Neural cell (in vitro differentiated cells): ENCODE data around the gene ACOT12. TPM values are rescaled to one million over a fixed set of nuclear protein-coding genes. Genes with fewer than 3 reads are reported as not detected.

Experiments
- H2AFZ ChIP-seq: fragments of 200-600, 300-800 bp; sonication (generic), shearing (Covaris generic); 2 replicates; pipeline ENCODE4 v1.6.0; 2014; ENCODE audit warnings: low read depth, mild to moderate bottlenecking, antibody characterized with exemption, low read length, moderate library complexity
- H3F3A ChIP-seq: fragments of 200-600 bp; shearing (Covaris generic); 2 replicates; pipeline ENCODE4 v1.6.1; 2016; ENCODE audit warnings: mild to moderate bottlenecking, moderate library complexity, mixed read lengths, antibody characterized with exemption, low read length; ENCODE audit not compliant: insufficient read depth, poor library complexity, severe bottlenecking
- H3K27ac ChIP-seq: fragments of 200-600, 300-800 bp; sonication (generic), shearing (Covaris generic); 2 replicates; pipeline ENCODE4 v1.5.1; 2014; ENCODE audit warnings: mild to moderate bottlenecking, low read length, moderate library complexity
- H3K27me3 ChIP-seq: fragments of 300-800, 200-600 bp; sonication (generic), shearing (Covaris generic); 2 replicates; pipeline ENCODE4 v1.6.0; 2014; ENCODE audit warnings: mild to moderate bottlenecking, low read depth, low read length, moderate library complexity; ENCODE audit not compliant: insufficient read depth
- H3K36me3 ChIP-seq: fragments of 300-800, 200-600 bp; sonication (generic), shearing (Covaris generic); 2 replicates; pipeline ENCODE4 v1.5.1; 2014; ENCODE audit warnings: mild to moderate bottlenecking, antibody characterized with exemption, low read length, moderate library complexity; ENCODE audit not compliant: insufficient read depth
- H3K4me2 ChIP-seq: fragments of 300-800, 200-600 bp; sonication (generic), shearing (Covaris generic); 2 replicates; pipeline ENCODE4 v1.6.0; 2014; ENCODE audit warnings: mild to moderate bottlenecking, low read length
- H3K4me3 ChIP-seq: fragments of 300-800, 200-600 bp; sonication (generic), shearing (Covaris generic); 2 replicates; pipeline ENCODE4 v1.5.1; 2014; ENCODE audit warnings: mild to moderate bottlenecking, low read length, moderate library complexity
- H3K79me2 ChIP-seq: fragments of 200-600 bp; shearing (Covaris generic); replicated peaks from 2 replicates; pipeline ENCODE4 v1.6.0; 2014; ENCODE audit warnings: mild to moderate bottlenecking, low read length, moderate library complexity; ENCODE audit not compliant: insufficient read depth
- H3K9ac ChIP-seq: fragments of 300-800, 200-600 bp; sonication (generic), shearing (Covaris generic); 2 replicates; pipeline ENCODE4 v1.6.1; 2016; ENCODE audit warnings: mild to moderate bottlenecking, low read length, mixed read lengths
- H3K9me2 ChIP-seq: fragments of 200-600 bp; shearing (Covaris generic); 2 replicates; pipeline ENCODE4 v1.6.1; 2016; ENCODE audit warnings: mild to moderate bottlenecking, low read length, mixed read lengths; ENCODE audit not compliant: insufficient read depth
- H3K9me3 ChIP-seq: fragments of 200-600, 300-800 bp; sonication (generic), shearing (Covaris generic); 2 replicates; pipeline ENCODE4 v1.6.1; 2016; ENCODE audit warnings: mild to moderate bottlenecking, mixed run types, low read length, moderate library complexity, mixed read lengths
- H4K20me1 ChIP-seq: fragments of 200-600 bp; shearing (Covaris generic); 2 replicates; pipeline ENCODE4 v1.6.1; 2016; ENCODE audit warnings: mild to moderate bottlenecking, mixed run types; ENCODE audit not compliant: insufficient read depth
- EP300 ChIP-seq: fragments of 450-650 bp; conservative IDR thresholded peaks from 2 replicates; pipeline ENCODE4 v1.6.1; 2014; ENCODE audit warnings: antibody characterized with exemption, mild to moderate bottlenecking, moderate library complexity; ENCODE audit not compliant: poor library complexity, severe bottlenecking
- EZH2 ChIP-seq: fragments of 200-600, 300-800 bp; shearing (Covaris generic), sonication (generic); IDR thresholded peaks from 2 replicates; pipeline ENCODE4 v1.6.1; 2014; ENCODE audit warnings: antibody characterized with exemption, low read length, borderline replicate concordance, mild to moderate bottlenecking; ENCODE audit not compliant: insufficient read depth, poor library complexity, severe bottlenecking
- MXI1 ChIP-seq: fragments of 450-650 bp; conservative IDR thresholded peaks from 2 replicates; pipeline ENCODE4 v1.6.1; 2014; ENCODE audit warnings: antibody characterized with exemption, mild to moderate bottlenecking; ENCODE audit not compliant: poor library complexity, severe bottlenecking
- POLR2AphosphoS5 ChIP-seq: IDR thresholded peaks from 2 replicates; pipeline ENCODE4 v1.6.1; 2012
- RAD21 ChIP-seq: fragments of 450-650 bp; conservative IDR thresholded peaks from 2 replicates; pipeline ENCODE4 v1.6.1; 2014; ENCODE audit warnings: antibody characterized with exemption, mild to moderate bottlenecking, moderate library complexity
- SMC3 ChIP-seq: fragments of 450-650 bp; conservative IDR thresholded peaks from 2 replicates; pipeline ENCODE4 v1.6.1; 2014; ENCODE audit warnings: antibody characterized with exemption, mild to moderate bottlenecking, moderate library complexity; ENCODE audit not compliant: poor library complexity
- TAF1 ChIP-seq: IDR thresholded peaks from 2 replicates; pipeline ENCODE4 v1.6.1; 2012; ENCODE audit warnings: low read depth
- polyA plus RNA-seq: library from polyadenylated mRNA; depleted of rRNA; stranded (reverse); fragments of >200 nt; gene quantifications from 2 replicates; pipeline ENCODE4 v1.2.3, GENCODE V29; 2014
- TF ChIP-seq, protein P1 (sequence below): IDR thresholded peaks from 2 replicates; pipeline ENCODE4 v1.6.1; 2012; ENCODE audit warnings: borderline replicate concordance
- TF ChIP-seq, protein P2 (sequence below): fragments of 450-650 bp; IDR thresholded peaks from 2 replicates; pipeline ENCODE4 v1.5.1; 2014; ENCODE audit warnings: antibody characterized with exemption, mild to moderate bottlenecking, moderate library complexity; ENCODE audit not compliant: poor library complexity, severe bottlenecking

Gene ACOT12
- polyA plus RNA-seq, 1 donor from 2014 or later, result 1.2 TPM

DNA sequence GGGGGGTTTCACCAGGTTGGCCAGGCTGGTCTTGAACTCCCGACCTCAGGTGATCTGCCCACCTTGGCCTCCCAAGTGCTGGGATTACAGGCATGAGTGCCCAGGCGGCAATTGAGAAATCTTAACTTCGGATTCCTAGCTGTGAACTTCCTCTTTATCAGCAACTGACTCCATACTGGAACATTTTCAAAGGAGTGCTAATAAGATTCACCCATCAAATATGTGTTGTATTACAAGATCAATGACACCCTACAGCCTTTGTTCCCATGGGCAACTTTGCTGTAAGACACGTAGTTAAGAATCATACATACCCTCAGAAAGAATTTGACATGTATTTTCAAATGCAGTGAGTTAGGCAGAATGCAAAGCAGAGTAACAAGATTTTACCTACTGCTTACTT, 23.1 kb upstream of the ACOT12 start:
- Histone ChIP-seq H3K9me3 (no peaks in the 10 kb centered on the region), H3K27ac (no peak overlapping the region), H2AFZ (no peak overlapping the region), H3K36me3 (peaks cover 5% of the 10 kb centered on the region), H3K9me2 (no peaks in the 10 kb centered on the region), H3K4me3 (no peak overlapping the region), H3K4me2 (no peak overlapping the region), H3K27me3 (no peaks in the 10 kb centered on the region), H3K9ac (no peak overlapping the region), H3K79me2 (no peaks in the 10 kb centered on the region), H4K20me1 (no peaks in the 10 kb centered on the region), H3F3A (no peaks in the 10 kb centered on the region)
- TF ChIP-seq EZH2 (no peak), MXI1 (no peak), SMC3 (no peak), TAF1 (no peak), RAD21 (no peak), EP300 (no peak), POLR2AphosphoS5 (no peak)
- TF ChIP-seq, protein P1, sequence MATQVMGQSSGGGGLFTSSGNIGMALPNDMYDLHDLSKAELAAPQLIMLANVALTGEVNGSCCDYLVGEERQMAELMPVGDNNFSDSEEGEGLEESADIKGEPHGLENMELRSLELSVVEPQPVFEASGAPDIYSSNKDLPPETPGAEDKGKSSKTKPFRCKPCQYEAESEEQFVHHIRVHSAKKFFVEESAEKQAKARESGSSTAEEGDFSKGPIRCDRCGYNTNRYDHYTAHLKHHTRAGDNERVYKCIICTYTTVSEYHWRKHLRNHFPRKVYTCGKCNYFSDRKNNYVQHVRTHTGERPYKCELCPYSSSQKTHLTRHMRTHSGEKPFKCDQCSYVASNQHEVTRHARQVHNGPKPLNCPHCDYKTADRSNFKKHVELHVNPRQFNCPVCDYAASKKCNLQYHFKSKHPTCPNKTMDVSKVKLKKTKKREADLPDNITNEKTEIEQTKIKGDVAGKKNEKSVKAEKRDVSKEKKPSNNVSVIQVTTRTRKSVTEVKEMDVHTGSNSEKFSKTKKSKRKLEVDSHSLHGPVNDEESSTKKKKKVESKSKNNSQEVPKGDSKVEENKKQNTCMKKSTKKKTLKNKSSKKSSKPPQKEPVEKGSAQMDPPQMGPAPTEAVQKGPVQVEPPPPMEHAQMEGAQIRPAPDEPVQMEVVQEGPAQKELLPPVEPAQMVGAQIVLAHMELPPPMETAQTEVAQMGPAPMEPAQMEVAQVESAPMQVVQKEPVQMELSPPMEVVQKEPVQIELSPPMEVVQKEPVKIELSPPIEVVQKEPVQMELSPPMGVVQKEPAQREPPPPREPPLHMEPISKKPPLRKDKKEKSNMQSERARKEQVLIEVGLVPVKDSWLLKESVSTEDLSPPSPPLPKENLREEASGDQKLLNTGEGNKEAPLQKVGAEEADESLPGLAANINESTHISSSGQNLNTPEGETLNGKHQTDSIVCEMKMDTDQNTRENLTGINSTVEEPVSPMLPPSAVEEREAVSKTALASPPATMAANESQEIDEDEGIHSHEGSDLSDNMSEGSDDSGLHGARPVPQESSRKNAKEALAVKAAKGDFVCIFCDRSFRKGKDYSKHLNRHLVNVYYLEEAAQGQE, result no peak
- TF ChIP-seq, protein P2, sequence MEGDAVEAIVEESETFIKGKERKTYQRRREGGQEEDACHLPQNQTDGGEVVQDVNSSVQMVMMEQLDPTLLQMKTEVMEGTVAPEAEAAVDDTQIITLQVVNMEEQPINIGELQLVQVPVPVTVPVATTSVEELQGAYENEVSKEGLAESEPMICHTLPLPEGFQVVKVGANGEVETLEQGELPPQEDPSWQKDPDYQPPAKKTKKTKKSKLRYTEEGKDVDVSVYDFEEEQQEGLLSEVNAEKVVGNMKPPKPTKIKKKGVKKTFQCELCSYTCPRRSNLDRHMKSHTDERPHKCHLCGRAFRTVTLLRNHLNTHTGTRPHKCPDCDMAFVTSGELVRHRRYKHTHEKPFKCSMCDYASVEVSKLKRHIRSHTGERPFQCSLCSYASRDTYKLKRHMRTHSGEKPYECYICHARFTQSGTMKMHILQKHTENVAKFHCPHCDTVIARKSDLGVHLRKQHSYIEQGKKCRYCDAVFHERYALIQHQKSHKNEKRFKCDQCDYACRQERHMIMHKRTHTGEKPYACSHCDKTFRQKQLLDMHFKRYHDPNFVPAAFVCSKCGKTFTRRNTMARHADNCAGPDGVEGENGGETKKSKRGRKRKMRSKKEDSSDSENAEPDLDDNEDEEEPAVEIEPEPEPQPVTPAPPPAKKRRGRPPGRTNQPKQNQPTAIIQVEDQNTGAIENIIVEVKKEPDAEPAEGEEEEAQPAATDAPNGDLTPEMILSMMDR, result no peak

DNA sequence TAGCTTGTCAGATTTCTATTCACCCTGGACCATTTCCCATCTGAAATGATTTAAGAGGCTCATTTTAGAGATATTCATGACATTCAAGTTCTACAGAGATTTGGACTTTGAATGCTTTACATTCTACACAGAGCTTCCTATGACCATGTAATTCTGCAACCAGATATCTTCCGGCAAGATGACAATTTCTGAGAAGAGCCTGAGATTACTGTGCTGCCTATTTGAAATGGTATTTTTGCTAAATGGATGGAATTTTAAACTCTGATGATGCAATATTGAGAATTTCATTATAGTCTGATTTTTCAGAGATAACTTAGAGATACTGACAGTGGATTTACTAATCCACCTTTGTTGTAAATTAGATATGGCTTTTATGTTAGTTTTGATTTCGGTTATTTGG, 16.0 kb upstream of the ACOT12 start:
- H3K9me2 ChIP-seq, result no peaks in the 10 kb centered on the region
- no peak for TF ChIP-seq EP300
- no peak overlapping the region for H3K9ac ChIP-seq
- H3K4me3 ChIP-seq, result no peak overlapping the region
- H3K36me3 ChIP-seq, result no peaks in the 10 kb centered on the region
- H3K4me2 ChIP-seq, result no peak overlapping the region
- no peak overlapping the region for H3K27ac ChIP-seq
- H4K20me1 ChIP-seq, result no peaks in the 10 kb centered on the region
- no peaks in the 10 kb centered on the region for H3K9me3 ChIP-seq
- no peak overlapping the region for H2AFZ ChIP-seq
- H3K27me3 ChIP-seq, result no peaks in the 10 kb centered on the region
- no peaks in the 10 kb centered on the region for H3F3A ChIP-seq
- no peaks in the 10 kb centered on the region for H3K79me2 ChIP-seq

DNA sequence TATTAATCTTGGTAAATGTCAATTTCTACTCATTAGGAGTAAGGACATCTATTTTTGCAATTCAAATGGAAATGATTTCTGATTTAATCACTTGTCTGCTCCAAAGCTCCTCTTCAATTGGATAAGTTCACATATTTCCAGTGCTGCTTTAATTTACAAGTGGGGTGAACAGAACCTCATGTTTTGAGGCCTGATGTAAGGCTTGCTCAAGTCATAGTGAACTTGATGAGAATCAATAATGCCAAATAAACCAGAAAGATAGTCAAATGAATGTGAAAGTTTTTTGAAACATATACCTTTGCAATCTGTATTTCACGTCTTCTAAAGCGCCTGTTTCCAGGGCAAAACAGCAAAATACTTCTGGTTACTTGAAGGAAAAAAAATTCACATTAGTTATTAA, 15.4 kb upstream of the ACOT12 start:
- no peaks in the 10 kb centered on the region for H3F3A ChIP-seq
- H4K20me1 ChIP-seq, result no peaks in the 10 kb centered on the region
- H2AFZ ChIP-seq, result no peak overlapping the region
- H3K4me2 ChIP-seq, result no peak overlapping the region
- H3K4me3 ChIP-seq, result no peak overlapping the region
- H3K9me2 ChIP-seq, result no peaks in the 10 kb centered on the region
- H3K27ac ChIP-seq, result no peak overlapping the region
- H3K9me3 ChIP-seq, result no peaks in the 10 kb centered on the region
- TF ChIP-seq EZH2 (no peak), MXI1 (no peak), POLR2AphosphoS5 (no peak), EP300 (no peak), TAF1 (no peak), RAD21 (no peak), SMC3 (no peak)
- TF ChIP-seq, protein P1, result no peak
- TF ChIP-seq, protein P2, result no peak
- H3K9ac ChIP-seq, result no peak overlapping the region
- H3K79me2 ChIP-seq, result no peaks in the 10 kb centered on the region
- H3K27me3 ChIP-seq, result no peaks in the 10 kb centered on the region
- H3K36me3 ChIP-seq, result no peaks in the 10 kb centered on the region
